SK-N-SH treated with all-trans-retinoic acid at 6 μM for 48 hours (cell line): Measurements from ENCODE around the gene PSMG4.

ENCODE experiments used
- ATAC-seq: fragments of 200-7000 bp; cut with Tn5 transposase; 3 replicates; pipeline ENCODE4 v1.9.1; 2020; ENCODE audit warnings: mild to moderate bottlenecking, moderate library complexity
- ARNTL ChIP-seq: fragments of 450-650 bp; formaldehyde crosslinking; IDR thresholded peaks from 2 replicates; pipeline ENCODE4 v1.5.0; 2020; ENCODE audit warnings: low read depth, mild to moderate bottlenecking, moderate library complexity, borderline replicate concordance
- BACH2 ChIP-seq: fragments of 250-450 bp; sonication (Bioruptor Pico); IDR thresholded peaks from 2 replicates; pipeline ENCODE4 v1.9.0; 2021; ENCODE audit warnings: mild to moderate bottlenecking, borderline replicate concordance
- CREB5 ChIP-seq: fragments of 250-450 bp; sonication (Bioruptor Pico); IDR thresholded peaks from 2 replicates; pipeline ENCODE4 v1.5.1; 2020; ENCODE audit warnings: low read depth, mild to moderate bottlenecking, moderate library complexity
- CSDC2 ChIP-seq: fragments of 250-450 bp; sonication (Bioruptor Pico); IDR thresholded peaks from 2 replicates; pipeline ENCODE4 v1.5.0; 2020; ENCODE audit warnings: mild to moderate bottlenecking, moderate library complexity
- ESRRG ChIP-seq: fragments of 250-450 bp; sonication (Bioruptor Pico); IDR thresholded peaks from 2 replicates; pipeline ENCODE4 v1.6.1; 2021; ENCODE audit warnings: mild to moderate bottlenecking
- GLIS3 ChIP-seq: fragments of 250-450 bp; sonication (Bioruptor Pico); IDR thresholded peaks from 2 replicates; pipeline ENCODE4 v1.5.0; 2020; ENCODE audit warnings: mild to moderate bottlenecking, moderate library complexity
- ISL1 ChIP-seq: fragments of 250-450 bp; sonication (Bioruptor Pico); IDR thresholded peaks from 2 replicates; pipeline ENCODE4 v2.1.2; 2022; ENCODE audit warnings: mild to moderate bottlenecking, moderate library complexity
- OSR1 ChIP-seq: fragments of 250-450 bp; sonication (Bioruptor Pico); IDR thresholded peaks from 2 replicates; pipeline ENCODE4 v1.8.0; 2022; ENCODE audit warnings: moderate library complexity, mild to moderate bottlenecking, inconsistent platforms
- PATZ1 ChIP-seq: fragments of 250-450 bp; sonication (Bioruptor Pico); IDR thresholded peaks from 2 replicates; pipeline ENCODE4 v1.8.0; 2020; ENCODE audit warnings: mild to moderate bottlenecking, moderate library complexity, borderline replicate concordance
- POU6F1 ChIP-seq: fragments of 250-450 bp; sonication (Bioruptor Pico); IDR thresholded peaks from 2 replicates; pipeline ENCODE4 v1.8.0; 2021; ENCODE audit warnings: low read depth, mild to moderate bottlenecking, moderate library complexity, borderline replicate concordance
- PPARA ChIP-seq: fragments of 250-450 bp; sonication (Bioruptor Pico); IDR thresholded peaks from 2 replicates; pipeline ENCODE4 v1.5.0; 2020; ENCODE audit warnings: mild to moderate bottlenecking, borderline replicate concordance
- RARB ChIP-seq: fragments of 250-450 bp; sonication (Bioruptor Pico); IDR thresholded peaks from 2 replicates; pipeline ENCODE4 v1.8.0; 2021; ENCODE audit warnings: mild to moderate bottlenecking, moderate library complexity
- SNAI2 ChIP-seq: fragments of 250-450 bp; sonication (Bioruptor Pico); IDR thresholded peaks from 2 replicates; pipeline ENCODE4 v1.5.0; 2020; ENCODE audit warnings: mild to moderate bottlenecking, moderate library complexity
- TCF4 ChIP-seq: fragments of 250-450 bp; sonication (Bioruptor Pico); IDR thresholded peaks from 2 replicates; pipeline ENCODE4 v1.8.0; 2021; ENCODE audit warnings: mild to moderate bottlenecking, moderate library complexity, borderline replicate concordance
- TOX ChIP-seq: fragments of 250-450 bp; sonication (Bioruptor Pico); IDR thresholded peaks from 2 replicates; pipeline ENCODE4 v1.8.0; 2021; ENCODE audit warnings: mild to moderate bottlenecking, moderate library complexity, borderline replicate concordance
- TSHZ2 ChIP-seq: fragments of 250-450 bp; sonication (Bioruptor Pico); IDR thresholded peaks from 2 replicates; pipeline ENCODE4 v1.5.0; 2020; ENCODE audit warnings: mild to moderate bottlenecking, moderate library complexity
- ZC3H10 ChIP-seq: fragments of 250-450 bp; sonication (Bioruptor Pico); IDR thresholded peaks from 2 replicates; pipeline ENCODE4 v1.5.1; 2021; ENCODE audit warnings: mild to moderate bottlenecking, moderate library complexity
- ZFP3 ChIP-seq: fragments of 250-450 bp; sonication (Bioruptor Pico); IDR thresholded peaks from 2 replicates; pipeline ENCODE4 v1.5.0; 2020; ENCODE audit warnings: mild to moderate bottlenecking, moderate library complexity
- ZFP30 ChIP-seq: fragments of 450-650 bp; formaldehyde crosslinking; IDR thresholded peaks from 2 replicates; pipeline ENCODE4 v1.5.0; 2022; ENCODE audit warnings: mild to moderate bottlenecking, moderate library complexity
- ZNF565 ChIP-seq: fragments of 450-650 bp; formaldehyde crosslinking; conservative IDR thresholded peaks from 2 replicates; pipeline ENCODE4 v1.5.0; 2020; ENCODE audit warnings: low read depth, mild to moderate bottlenecking, moderate library complexity
- ZNF70 ChIP-seq: fragments of 450-650 bp; formaldehyde crosslinking; IDR thresholded peaks from 2 replicates; pipeline ENCODE4 v1.5.0; 2020; ENCODE audit warnings: mild to moderate bottlenecking, moderate library complexity
- ZNF8 ChIP-seq: fragments of 450-650 bp; formaldehyde crosslinking; IDR thresholded peaks from 2 replicates; pipeline ENCODE4 v1.5.0; 2020; ENCODE audit warnings: mild to moderate bottlenecking, moderate library complexity

Gene PSMG4

GRCh38 chr6:3230900-3231246 lies 27.9 kb upstream of the PSMG4 start:
- ATAC-seq: peak; percentile 1; the same call in 1 of the 3 replicates
- TF ChIP-seq PATZ1: no peak
- no peak for TF ChIP-seq ZFP3 (CRISPR knock-in tag)
- no peak for TF ChIP-seq PPARA (CRISPR knock-in tag)
- TF ChIP-seq TOX (CRISPR knock-in tag): no peak
- no peak for TF ChIP-seq ZC3H10 (CRISPR knock-in tag)
- TF ChIP-seq TSHZ2 (CRISPR knock-in tag): no peak
- TF ChIP-seq ZNF70: no peak
- no peak for TF ChIP-seq SNAI2 (CRISPR knock-in tag)
- TF ChIP-seq GLIS3 (CRISPR knock-in tag): no peak
- TF ChIP-seq OSR1 (CRISPR knock-in tag): no peak
- no peak for TF ChIP-seq ZNF565 (CRISPR knock-in tag)
- TF ChIP-seq ZNF8 (CRISPR knock-in tag): no peak
- TF ChIP-seq POU6F1: no peak
- no peak for TF ChIP-seq ARNTL (CRISPR knock-in tag)
- TF ChIP-seq TCF4: no peak
- TF ChIP-seq CREB5: no peak
- no peak for TF ChIP-seq RARB (CRISPR knock-in tag)
- no peak for TF ChIP-seq BACH2 (CRISPR knock-in tag)
- TF ChIP-seq CSDC2 (CRISPR knock-in tag): no peak
- no peak for TF ChIP-seq ISL1 (CRISPR knock-in tag)

GRCh38 chr6:3231247-3232016 lies 27.3 kb upstream of the PSMG4 start:
- TF ChIP-seq ZFP30 (CRISPR knock-in tag) (no peak), GLIS3 (CRISPR knock-in tag) (no peak), PATZ1 (no peak), ZC3H10 (CRISPR knock-in tag) (no peak), PPARA (CRISPR knock-in tag) (no peak), TSHZ2 (CRISPR knock-in tag) (peak; percentile 43; the same call in 1 of the 2 replicates), ARNTL (CRISPR knock-in tag) (no peak), ESRRG (CRISPR knock-in tag) (no peak)
- TF ChIP-seq, all 23 proteins: peak for 1
- ATAC-seq: peak; percentile 60
